ENCODE data around the gene GTF2H3. TPM values are rescaled to one million over a fixed set of nuclear protein-coding genes. Genes with fewer than 3 reads are reported as not detected.

The GTF2H3 gene
- total and polyA plus RNA-seq, 9 of the 15 experiments (the other 6 are each of a cell fraction or from before 2014, with no cell fraction given), result 22.7 to 99.7 (median 49.6) TPM

DNA sequence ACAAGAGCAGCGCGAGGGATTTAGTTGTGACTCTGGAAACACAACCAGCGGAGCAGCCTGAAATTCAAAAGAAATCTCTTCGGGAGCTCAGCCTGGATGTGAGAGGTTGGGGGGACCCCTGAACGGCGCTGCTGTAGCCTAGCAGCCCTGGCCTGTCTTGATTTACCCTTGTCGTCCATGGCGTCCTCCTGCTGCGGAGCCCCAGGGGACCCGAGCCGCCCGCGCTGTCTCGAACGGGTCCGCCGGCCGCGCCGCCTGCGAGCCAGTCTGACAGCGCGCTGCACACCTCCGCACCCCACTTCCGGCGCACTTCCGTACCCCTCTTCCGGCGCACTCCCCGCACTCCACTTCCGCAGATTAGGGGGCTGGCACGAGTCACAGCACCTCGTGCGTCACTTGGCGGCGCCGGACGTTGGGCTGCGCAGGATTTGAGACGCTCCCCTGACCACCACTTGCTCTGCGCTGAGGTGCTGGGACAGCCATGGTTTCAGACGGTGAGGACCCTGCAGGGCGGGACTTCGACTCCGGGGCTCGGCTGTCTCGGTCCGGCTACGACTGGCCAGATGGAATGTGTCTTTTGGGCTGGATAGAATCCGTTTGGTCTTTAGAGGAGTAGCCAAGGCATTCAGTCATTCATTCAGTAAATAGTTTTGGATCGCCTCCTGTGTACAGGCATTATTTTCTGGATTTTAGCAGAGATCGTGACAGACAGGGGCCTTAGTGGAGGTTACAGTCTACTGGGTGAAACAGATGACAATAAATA, at the start of gene GTF2H3, which contains the start of gene EIF2B1 (continued):
- TF ChIP-seq ZNF407 (IDR thresholded peaks at IDR 0.05; ENCODE audit: low read depth), result no peak
- no peak for TF ChIP-seq FOS (IDR thresholded peaks at IDR 0.05; ENCODE audit: extremely low read depth, insufficient read length)
- no peak for TF ChIP-seq RBM39 (optimal IDR thresholded peaks at IDR 0.05; ENCODE audit: low read depth, low read length)
- TF ChIP-seq CHD1 (IDR thresholded peaks at IDR 0.05; ENCODE audit: low read length), result no peak
- TF ChIP-seq ATF3 (IDR thresholded peaks at IDR 0.05), result no peak
- no peak; the same call in 1 of the 2 replicates for TF ChIP-seq ATF3 (CRISPR knock-in tag; conservative IDR thresholded peaks at IDR 0.05)
- TF ChIP-seq ZNF696 (CRISPR knock-in tag; conservative IDR thresholded peaks at IDR 0.05), result no peak
- TF ChIP-seq RFX1 (IDR thresholded peaks at IDR 0.05), result no peak
- TF ChIP-seq WHSC1 (IDR thresholded peaks at IDR 0.05; ENCODE audit: low read length), result no peak
- no peak for TF ChIP-seq PHTF2 (CRISPR knock-in tag; IDR thresholded peaks at IDR 0.05)
- TF ChIP-seq PHF8 (IDR thresholded peaks at IDR 0.05; ENCODE audit: borderline replicate concordance, low read length), result peak; percentile 99
- no peak for TF ChIP-seq HMG20B (CRISPR knock-in tag; IDR thresholded peaks at IDR 0.05)
- no peak for TF ChIP-seq ATF4 (CRISPR knock-in tag; IDR thresholded peaks at IDR 0.05)
- no peak for TF ChIP-seq RFX7 (CRISPR knock-in tag; IDR thresholded peaks at IDR 0.05)
- TF ChIP-seq KAT7 (CRISPR knock-in tag; IDR thresholded peaks at IDR 0.05; ENCODE audit: borderline replicate concordance), result peak; percentile 77; the same call in 1 of the 2 replicates
- TF ChIP-seq HNRNPH1 (optimal IDR thresholded peaks at IDR 0.05; ENCODE audit: low read depth, low read length), result no peak
- peak; percentile 100 for TF ChIP-seq CREM (IDR thresholded peaks at IDR 0.05; ENCODE audit: low read depth)
- no peak for TF ChIP-seq FUS (optimal IDR thresholded peaks at IDR 0.05; ENCODE audit: low read depth, low read length)
- peak; percentile 95 for TF ChIP-seq DIDO1 (tag; IDR thresholded peaks at IDR 0.05; ENCODE audit: low read depth)
- peak; percentile 100 for TF ChIP-seq GABPA (tag; conservative IDR thresholded peaks at IDR 0.05; ENCODE audit: low read depth)

Measured in K562 (cell line).